ENCODE measurements around the gene PTPRD.

PTPRD gene

GRCh38 chr9:9752722-9753121, 860.1 kb downstream of the PTPRD start:
- no peak for DNase-seq (ENCODE audit: low spot score)

DNA sequence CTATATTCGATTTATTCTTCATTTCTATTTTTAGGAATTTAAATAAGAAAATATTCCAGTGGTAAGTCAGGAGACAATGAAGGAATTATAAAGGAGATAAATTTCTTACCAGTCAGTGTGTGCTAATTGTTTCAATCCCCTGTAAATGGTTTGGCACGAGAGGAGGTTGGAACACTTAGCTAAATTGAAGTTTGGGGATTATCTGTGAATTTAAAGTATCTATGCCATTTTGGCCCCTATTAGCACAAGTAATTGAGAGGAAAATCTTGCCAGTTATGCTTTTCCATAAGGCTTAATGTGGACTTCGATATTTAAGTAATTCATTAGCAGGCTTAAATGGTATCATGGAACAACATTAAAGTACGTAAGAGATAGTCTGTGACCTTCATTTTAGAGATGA, 860.8 kb downstream of the PTPRD start:
- no peak for DNase-seq (ENCODE audit: low spot score)

GRCh38 chr9:9750719-9751118, 862.1 kb downstream of the PTPRD start:
- no peak for DNase-seq (ENCODE audit: low spot score)

DNA sequence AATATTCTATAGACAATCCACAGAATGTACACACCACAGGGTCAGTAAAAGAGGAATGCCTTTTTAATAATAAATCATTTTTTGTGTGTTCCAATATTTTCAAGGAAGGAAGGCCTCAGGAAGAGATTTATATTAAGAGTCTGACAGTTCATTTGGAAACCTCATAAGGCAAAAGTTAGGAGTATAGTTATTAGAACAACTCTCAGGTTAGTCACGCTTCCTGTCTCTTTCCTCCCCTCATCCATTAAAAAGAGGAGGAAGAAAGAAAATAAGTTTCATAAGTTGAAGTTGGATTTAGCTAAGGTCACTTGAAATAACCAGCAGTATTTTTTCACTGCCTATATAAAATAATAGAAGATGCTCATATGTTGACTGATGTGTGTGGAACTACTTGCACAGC, 863.2 kb downstream of the PTPRD start:
- no peak for DNase-seq (ENCODE audit: low spot score)

DNA sequence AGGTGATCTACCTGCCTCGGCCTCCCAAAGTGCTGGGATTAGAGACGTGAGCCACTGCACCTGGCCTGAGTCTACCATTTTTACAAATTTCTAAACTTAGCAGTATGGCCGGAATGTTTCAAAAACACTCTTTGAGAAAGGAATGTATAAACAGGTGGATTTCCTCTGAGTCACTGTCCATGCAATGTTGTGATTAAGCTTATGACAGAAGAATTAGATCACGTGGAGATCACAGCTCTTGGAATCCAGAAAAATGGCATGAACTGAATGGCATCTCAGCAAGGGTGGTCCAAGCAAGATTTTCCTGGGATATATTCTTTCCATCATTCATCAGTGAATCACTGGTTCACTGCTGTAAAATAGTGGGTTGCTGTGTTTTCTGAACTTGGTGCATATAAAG, 865.0 kb downstream of the PTPRD start:
- DNase-seq (ENCODE audit: low spot score) = no peak

- DNase-seq (ENCODE audit: low spot score) = no peak
Observed at GRCh38 chr9:9746826-9747225, 866.0 kb downstream of the PTPRD start.

- DNase-seq (ENCODE audit: low spot score) = no peak
Observed at GRCh38 chr9:9743822-9744221, 869.0 kb downstream of the PTPRD start.

DNA sequence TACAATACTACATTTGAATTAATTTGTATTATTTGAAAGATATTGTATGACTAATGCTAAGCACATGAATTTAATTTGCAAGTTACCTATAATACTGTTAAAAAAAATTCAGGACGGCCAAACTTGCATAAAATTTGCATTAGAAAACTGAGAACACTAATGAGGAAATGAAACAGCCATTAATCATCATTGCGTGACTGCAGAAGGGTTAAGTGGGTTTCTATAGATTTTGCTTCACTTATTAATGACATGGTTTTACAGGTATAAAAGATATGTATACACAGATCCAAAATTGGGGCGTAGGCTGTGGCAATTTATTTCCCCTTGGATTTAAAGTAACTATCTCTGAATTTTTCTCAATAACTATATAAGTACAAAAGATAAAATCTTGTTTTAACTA, 882.6 kb downstream of the PTPRD start:
- no peak for DNase-seq (ENCODE audit: low spot score)

- no peak for DNase-seq (ENCODE audit: low spot score)
Observed at GRCh38 chr9:9729082-9729481, 883.7 kb downstream of the PTPRD start.

GRCh38 chr9:9719373-9720112, 893.3 kb downstream of the PTPRD start:
- no peak for DNase-seq (ENCODE audit: low spot score)

DNA sequence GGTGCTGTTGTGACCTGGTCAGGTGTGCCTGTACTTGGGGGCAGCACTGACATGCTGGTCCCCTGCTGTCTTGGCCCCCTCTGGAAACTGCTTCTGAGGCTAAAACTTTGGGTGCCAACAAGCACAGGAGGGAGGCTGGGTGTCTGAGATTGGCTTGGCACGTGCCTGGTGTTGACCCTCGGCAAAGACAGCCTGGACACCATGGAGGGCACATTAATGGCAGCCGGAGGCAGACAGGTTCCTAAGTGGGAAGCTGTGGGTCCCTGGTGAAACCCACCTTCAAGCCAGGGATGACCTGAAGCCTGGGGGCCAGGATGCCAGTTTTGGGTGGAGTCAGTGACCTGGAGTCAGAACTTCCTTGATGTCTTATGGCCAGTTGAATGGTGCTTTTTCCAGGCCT, 894.1 kb downstream of the PTPRD start:
- no peak for DNase-seq (ENCODE audit: low spot score)

GRCh38 chr9:9679433-9679832, 933.4 kb downstream of the PTPRD start:
- no peak for DNase-seq (ENCODE audit: low spot score)

DNA sequence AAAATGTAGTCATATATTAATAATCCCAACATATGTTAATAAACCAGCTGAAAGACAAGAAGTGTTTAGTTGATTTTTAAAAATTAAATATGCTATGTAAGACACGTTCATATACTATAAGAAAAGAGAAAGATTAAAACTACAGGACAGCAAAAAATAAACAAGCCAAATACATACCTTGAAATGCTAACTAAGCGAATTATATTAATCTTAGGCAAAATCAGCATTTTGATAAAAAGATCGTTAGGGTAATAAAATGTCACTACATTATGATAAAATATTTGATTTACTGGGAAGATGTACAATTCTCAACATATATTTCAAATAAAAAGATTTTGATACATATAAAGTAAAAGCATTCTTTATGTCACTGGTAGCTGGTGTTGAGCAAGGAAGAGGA, 938.3 kb downstream of the PTPRD start:
- no peak for DNase-seq (ENCODE audit: low spot score)

DNA sequence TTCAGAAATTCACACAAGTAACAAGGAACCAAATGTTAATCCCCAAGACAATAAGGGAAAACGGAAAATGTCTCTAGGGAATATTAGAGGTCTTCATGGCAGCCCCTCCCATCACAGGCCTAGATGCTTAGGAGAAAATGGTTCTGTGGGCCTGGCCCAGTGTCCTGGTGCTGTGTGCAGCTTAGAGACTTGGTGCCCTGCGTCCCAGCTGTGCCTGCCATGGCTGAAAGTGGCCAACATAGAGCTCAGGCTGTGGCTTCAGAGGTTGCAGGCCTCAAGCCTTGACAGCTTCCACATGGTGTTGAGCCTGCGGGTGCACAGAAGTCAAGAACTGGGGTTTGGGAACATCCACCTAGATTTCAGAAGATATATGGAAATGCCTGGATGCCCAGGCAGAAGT, 942.3 kb downstream of the PTPRD start:
- DNase-seq (ENCODE audit: low spot score) = no peak

DNA sequence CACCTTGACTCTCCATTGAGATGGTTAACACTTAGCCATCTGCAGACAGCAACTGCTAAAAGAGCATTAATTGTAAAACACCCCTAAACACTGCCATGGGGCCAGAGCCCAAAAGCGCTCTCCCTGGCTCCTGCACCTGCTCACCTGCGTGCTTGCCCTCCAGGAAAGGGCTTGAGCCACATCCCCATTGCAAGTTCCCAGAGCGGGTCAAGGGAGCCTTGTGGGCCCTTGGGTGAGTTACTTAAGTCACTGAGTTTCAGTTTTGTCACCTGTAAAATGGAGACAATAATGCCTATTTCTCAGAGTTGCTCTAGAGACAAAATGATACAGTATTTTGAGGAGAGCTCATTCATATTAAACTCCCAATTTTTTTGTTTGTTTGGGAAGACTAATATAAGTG, 967.8 kb downstream of the PTPRD start:
- no peak for DNase-seq (ENCODE audit: low spot score)

DNA sequence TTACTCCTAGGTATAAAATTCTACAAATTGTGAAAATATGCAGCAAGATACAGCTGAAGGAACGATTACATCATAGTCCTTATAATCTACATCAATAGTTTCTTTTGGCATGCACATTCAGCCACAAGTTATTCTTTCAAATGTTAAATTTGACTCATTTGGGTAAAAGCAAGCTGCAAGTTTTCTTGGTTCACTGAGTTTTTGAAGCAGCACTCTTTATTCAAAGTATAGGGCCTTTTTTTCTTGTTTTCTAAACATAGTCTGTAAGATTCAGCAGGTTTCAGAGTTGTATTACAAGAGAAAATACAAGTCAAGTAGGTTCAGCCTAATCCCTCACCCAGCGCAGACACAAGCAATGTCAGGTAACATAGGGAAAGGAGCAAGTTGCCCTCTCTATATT, 981.5 kb downstream of the PTPRD start:
- DNase-seq (ENCODE audit: low spot score) = no peak

DNA sequence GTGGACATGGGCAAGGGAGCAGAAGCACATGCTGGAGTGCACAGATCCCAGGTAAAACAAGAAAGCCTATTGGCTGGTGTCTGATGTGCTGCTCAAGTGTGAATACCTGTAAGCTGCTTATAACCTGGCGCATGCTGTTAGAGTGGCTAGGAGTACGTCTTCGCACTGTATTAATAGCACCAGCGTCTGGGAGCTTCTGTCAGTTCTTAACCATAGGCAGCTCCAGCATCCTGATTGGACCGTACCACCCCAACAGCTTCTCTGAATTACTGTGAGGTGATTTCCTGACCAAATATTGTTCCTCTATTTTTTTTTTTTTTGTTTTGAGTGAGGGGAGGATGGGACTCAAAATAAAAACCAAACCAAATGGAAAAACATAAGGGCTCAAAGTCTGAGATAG, 987.6 kb downstream of the PTPRD start:
- DNase-seq (ENCODE audit: low spot score) = no peak

DNA sequence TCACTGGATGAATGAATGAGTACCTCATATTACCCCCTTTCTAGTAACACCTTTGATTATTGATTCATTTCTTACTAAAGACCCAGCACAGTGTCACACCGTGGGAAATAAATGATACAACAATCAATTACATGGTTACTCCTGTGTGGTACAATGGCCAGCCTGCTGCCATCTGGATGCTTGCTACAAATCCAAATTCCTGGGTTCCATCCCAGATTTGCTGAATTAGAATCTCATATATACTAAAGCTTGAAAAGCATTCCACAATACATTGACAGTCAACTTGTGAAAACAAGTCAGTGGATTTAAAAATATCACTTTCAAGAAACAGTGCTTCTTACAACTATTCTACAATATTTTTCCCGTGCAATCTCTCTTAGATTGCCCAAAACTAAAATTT, 989.3 kb downstream of the PTPRD start:
- no peak for DNase-seq (ENCODE audit: low spot score)

DNA sequence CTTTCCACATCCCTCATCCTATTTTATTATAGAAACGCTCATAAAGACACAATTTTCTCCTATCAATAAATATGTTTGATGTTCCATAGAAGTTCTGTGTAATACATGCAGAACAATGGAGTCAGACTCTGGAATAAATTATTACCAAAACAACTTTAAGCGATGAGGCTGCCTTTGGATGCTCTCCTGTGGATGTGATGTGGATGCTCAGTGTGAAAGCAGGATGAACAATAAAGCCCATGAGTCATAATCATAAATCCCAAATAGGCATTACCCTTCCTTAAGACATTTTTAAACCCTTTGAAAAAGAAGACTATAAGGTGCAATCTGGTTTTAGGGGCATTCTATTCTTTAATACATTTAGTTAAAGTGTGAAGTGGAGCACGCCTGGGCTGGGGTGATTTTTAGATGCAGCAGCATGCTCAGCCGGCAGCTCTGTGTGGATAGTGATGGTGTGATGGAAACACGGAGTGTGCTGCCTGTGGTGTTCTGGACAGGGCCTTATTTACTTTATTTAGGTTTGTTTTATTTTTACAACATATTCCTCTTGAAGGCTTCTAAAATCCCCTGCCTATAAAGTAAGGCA, 991.4 kb downstream of the PTPRD start:
- DNase-seq (ENCODE audit: low spot score) = no peak

DNA sequence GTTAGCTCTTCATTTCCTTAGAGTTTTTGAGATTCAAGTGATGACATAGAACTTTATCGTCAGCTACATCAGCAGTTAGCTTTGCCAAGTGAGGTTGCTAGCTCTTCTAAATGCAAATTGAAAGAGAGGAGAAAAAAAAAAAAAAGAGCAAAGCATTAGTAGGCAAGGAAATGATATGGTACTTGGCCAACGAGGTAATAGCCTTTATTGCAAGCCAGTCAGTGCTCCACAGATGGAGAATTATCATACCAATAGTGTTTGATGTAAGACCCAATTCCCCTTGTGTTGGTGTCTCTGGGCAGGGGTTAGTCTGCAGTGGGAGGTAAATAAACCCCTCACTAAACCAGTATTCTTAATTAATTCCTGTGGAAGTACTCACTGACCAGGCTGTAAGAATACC, 992.1 kb downstream of the PTPRD start:
- no peak for DNase-seq (ENCODE audit: low spot score)

DNA sequence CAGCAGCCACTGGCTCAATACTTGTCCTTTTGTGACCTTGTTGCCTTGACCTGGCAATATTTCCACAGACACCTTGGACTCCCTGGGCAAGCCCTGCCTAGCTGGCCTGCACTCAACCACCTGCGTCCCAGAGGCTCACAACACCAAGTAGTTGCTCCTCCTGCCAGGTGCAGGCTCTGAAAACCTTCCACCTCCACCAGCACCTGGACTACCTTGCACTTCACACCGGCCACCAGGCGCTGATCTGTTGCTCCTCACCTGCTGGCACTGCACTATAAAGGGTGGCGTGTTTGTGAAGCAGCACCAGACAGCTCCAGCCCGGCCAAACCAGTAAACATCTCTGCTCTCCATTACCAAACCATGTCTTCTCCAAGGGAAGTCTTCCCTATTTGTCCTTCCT, 997.7 kb downstream of the PTPRD start:
- DNase-seq (ENCODE audit: low spot score) = no peak

DNA sequence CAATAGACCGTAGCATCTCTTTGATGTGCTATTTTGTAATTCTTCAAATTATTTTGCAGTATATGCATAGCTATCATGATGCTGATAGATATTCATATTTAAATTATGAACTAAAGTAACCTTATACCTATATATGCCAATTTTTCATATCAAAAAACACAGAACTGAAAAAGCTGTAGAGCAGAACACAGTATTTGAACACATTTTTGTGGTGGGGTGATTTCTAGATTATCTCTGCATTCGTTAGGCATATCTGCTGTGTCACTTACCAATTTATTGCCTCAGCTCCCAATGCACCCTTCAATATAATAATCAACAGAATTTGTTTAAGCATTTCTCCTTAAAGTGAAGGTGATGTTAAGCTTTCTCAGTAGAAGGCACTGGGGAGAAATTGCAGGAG, 998.2 kb downstream of the PTPRD start:
- DNase-seq (ENCODE audit: low spot score) = no peak

DNA sequence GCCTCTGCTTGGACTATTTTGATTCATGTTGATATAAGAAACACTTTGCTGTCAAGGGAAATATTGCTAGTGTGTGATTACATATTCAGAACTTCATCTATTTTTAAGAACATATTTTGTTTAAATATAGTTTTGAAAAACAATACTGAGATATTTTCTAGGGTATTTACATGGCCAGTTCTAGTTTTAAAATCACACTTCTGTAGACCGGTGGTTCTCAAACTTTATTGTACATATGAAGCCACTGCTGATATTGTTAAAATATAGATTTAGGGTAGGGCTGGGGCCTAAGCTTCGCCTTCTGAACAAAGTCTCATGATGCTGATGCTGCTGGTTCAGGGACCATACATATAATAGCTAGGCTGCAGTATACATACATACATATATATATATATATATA, 1000.0 kb downstream of the PTPRD start:
- DNase-seq (ENCODE audit: low spot score) = no peak

- no peak for DNase-seq (ENCODE audit: low spot score)
Observed at GRCh38 chr9:9612270-9612669, 1000.5 kb downstream of the PTPRD start.

Measured in iPS-NIHi11 (cell line).